B cell (primary cell): ENCODE data around the gene TAGLN2. TPM values are rescaled to one million over a fixed set of nuclear protein-coding genes. Genes with fewer than 3 reads are reported as not detected.

Experiments used
- ATAC-seq: fragments of 200-7000 bp; cut with Tn5 transposase; one replicate; pipeline ENCODE4 v1.10.0; 2021; ENCODE audit warnings: low read depth, mild to moderate bottlenecking, moderate number of reproducible peaks, moderate library complexity
- CTCF ChIA-PET: fragments of 350-600 bp; sonication (Branson Sonifier 250); formaldehyde crosslinking; loops from one replicate; lab custom pipeline; 2021; ENCODE audit warnings: antibody characterized with exemption, inconsistent platforms; lab: Charles Lee
- POLR2A ChIA-PET: fragments of 350-600 bp; sonication (Branson Sonifier 250); formaldehyde crosslinking; loops from one replicate; lab custom pipeline; 2021; ENCODE audit warnings: antibody characterized with exemption; lab: Charles Lee
- DNase-seq: peaks from one replicate; pipeline ENCODE4 v3.0.0; 2013
- H2AFZ ChIP-seq: 2 replicates; pipeline ENCODE4 v1.6.1; 2012; ENCODE audit warnings: mild to moderate bottlenecking, low read depth, low read length; ENCODE audit not compliant: insufficient read depth, poor library complexity, severe bottlenecking
- H3K27ac ChIP-seq, 2 donors: 1 replicate in 1 of 2; 2 replicates in 1 of 2; pipeline ENCODE4 v1.5.1; 2012 to 2013; ENCODE audit warnings: low read length in 2 of 2, mild to moderate bottlenecking in 2 of 2, moderate library complexity in 1 of 2
- H3K27me3 ChIP-seq, 4 experiments: fragments of 200-600 bp in 1 of 4; sonication (generic) in 1 of 4; replicated peaks in 1 of 4; 1 replicate in 2 of 4; 2 replicates in 2 of 4; pipeline versions ENCODE4 v1.6.1 to v1.7.0; 2013 to 2016; ENCODE audit warnings: low read length in 3 of 4, mild to moderate bottlenecking in 2 of 4, mixed read lengths in 1 of 4, moderate library complexity in 1 of 4; ENCODE audit not compliant: insufficient read depth in 4 of 4, control insufficient read depth in 3 of 4; ENCODE audit errors: control extremely low read depth in 1 of 4
- H3K36me3 ChIP-seq, 2 experiments: replicated peaks in 1 of 2; 1 replicate in 1 of 2; 2 replicates in 1 of 2; pipeline versions ENCODE4 v1.6.1 to v1.7.1; 2013; ENCODE audit warnings: low read length in 1 of 2; ENCODE audit not compliant: insufficient read depth in 2 of 2, control insufficient read depth in 1 of 2; ENCODE audit errors: control extremely low read depth in 1 of 2, extremely low read depth in 1 of 2
- H3K4me1 ChIP-seq, 2 donors: fragments of 200-600 bp in 1 of 2; sonication (generic) in 1 of 2; 1 replicate in 1 of 2; 2 replicates in 1 of 2; pipeline versions ENCODE4 v1.5.1 to v1.6.1; 2013 to 2017; ENCODE audit warnings: low read length in 2 of 2; ENCODE audit not compliant: control insufficient read depth in 2 of 2, insufficient read depth in 2 of 2
- H3K4me2 ChIP-seq: replicated peaks from 2 replicates; pipeline ENCODE3; 2012; ENCODE audit warnings: mild to moderate bottlenecking, low read depth, low read length; ENCODE audit not compliant: poor library complexity, severe bottlenecking
- H3K4me3 ChIP-seq, 5 experiments: fragments of 200-600 bp in 1 of 5; sonication (generic) in 1 of 5; 1 replicate in 3 of 5; 2 replicates in 2 of 5; pipeline versions ENCODE4 v1.5.1 to v1.7.0; 2011 to 2016; ENCODE audit warnings: low read length in 4 of 5, mild to moderate bottlenecking in 4 of 5, low read depth in 2 of 5, control low read depth in 1 of 5, moderate library complexity in 1 of 5; ENCODE audit not compliant: insufficient read depth in 1 of 5; ENCODE audit errors: control extremely low read depth in 1 of 5, extremely low read depth in 1 of 5
- H3K79me2 ChIP-seq: fragments of 200-600 bp; sonication (generic); one replicate; pipeline ENCODE4 v1.6.0; 2016; ENCODE audit warnings: low read length; ENCODE audit not compliant: control insufficient read depth, insufficient read depth
- H3K9ac ChIP-seq: fragments of 200-600 bp; sonication (generic); 2 replicates; pipeline ENCODE4 v1.6.1; 2017; ENCODE audit warnings: mild to moderate bottlenecking, low read length, moderate library complexity
- H3K9me3 ChIP-seq, 3 donors: one replicate each; pipeline versions ENCODE4 v1.6.1 to v1.7.1; 2013; ENCODE audit warnings: low read length in 2 of 3; ENCODE audit not compliant: control insufficient read depth in 2 of 3, insufficient read depth in 1 of 3; ENCODE audit errors: control extremely low read depth in 1 of 3
- H4K20me1 ChIP-seq: 2 replicates; pipeline ENCODE4 v1.6.0; 2012; ENCODE audit warnings: mild to moderate bottlenecking, low read length; ENCODE audit not compliant: insufficient read depth, control insufficient read depth, poor library complexity, severe bottlenecking
- H3K27ac Mint-ChIP-seq: one replicate; pipeline ENCODE4 v1.8.0; 2021; ENCODE audit warnings: mixed read lengths
- H3K27me3 Mint-ChIP-seq: one replicate; pipeline ENCODE4 v1.8.0; 2021; ENCODE audit warnings: mixed read lengths
- H3K4me1 Mint-ChIP-seq: one replicate; pipeline ENCODE4 v1.8.0; 2021; ENCODE audit warnings: mixed read lengths
- H3K4me3 Mint-ChIP-seq: one replicate; pipeline ENCODE4 v1.8.0; 2021; ENCODE audit warnings: mixed read lengths
- H3K9me3 Mint-ChIP-seq: one replicate; pipeline ENCODE4 v1.8.0; 2022; ENCODE audit warnings: mixed read lengths; ENCODE audit not compliant: insufficient read depth
- EZH2 ChIP-seq: IDR thresholded peaks from 2 replicates; pipeline ENCODE4 v1.6.1; 2012; ENCODE audit warnings: borderline replicate concordance, low read depth, mild to moderate bottlenecking, moderate library complexity, low read length; ENCODE audit not compliant: insufficient read depth, poor library complexity, severe bottlenecking
- WGBS: methylation state at CpG from one replicate; pipeline ENCODE4 v1.1.5; 2013; ENCODE audit warnings: missing lambda C conversion rate; ENCODE audit not compliant: insufficient coverage; 5-methylcytosine and 5-hydroxymethylcytosine counted together
- intact Hi-C: fragments of 100-400 bp; cut with micrococcal nuclease; formaldehyde crosslinking; loops from one replicate; pipeline ENCODE4 v1.10.0; 2022
- polyA plus RNA-seq: library from polyadenylated mRNA; depleted of rRNA; stranded (reverse); fragments of >200 nt; gene quantifications from 2 replicates; pipeline ENCODE4 v1.2.3, GENCODE V29; 2012
- total RNA-seq, 2 donors: library from RNA; stranded (reverse); fragments of 120-200 nt in 1 of 2; gene quantifications; 1 replicate in 1 of 2; 2 replicates in 1 of 2; pipeline versions ENCODE4 v1.2.3 to v1.2.4, GENCODE V29; 2013 to 2022
- TF ChIP-seq, protein P1 (sequence below): fragments of 200-600 bp; IDR thresholded peaks from one replicate; pipeline ENCODE4 v1.8.0; 2022; ENCODE audit warnings: antibody characterized with exemption, mild to moderate bottlenecking

The TAGLN2 gene
- total and polyA plus RNA-seq, 2 donors (not counting 1 experiment from before 2014, with no cell fraction given) = 342 to 721 TPM

DNA sequence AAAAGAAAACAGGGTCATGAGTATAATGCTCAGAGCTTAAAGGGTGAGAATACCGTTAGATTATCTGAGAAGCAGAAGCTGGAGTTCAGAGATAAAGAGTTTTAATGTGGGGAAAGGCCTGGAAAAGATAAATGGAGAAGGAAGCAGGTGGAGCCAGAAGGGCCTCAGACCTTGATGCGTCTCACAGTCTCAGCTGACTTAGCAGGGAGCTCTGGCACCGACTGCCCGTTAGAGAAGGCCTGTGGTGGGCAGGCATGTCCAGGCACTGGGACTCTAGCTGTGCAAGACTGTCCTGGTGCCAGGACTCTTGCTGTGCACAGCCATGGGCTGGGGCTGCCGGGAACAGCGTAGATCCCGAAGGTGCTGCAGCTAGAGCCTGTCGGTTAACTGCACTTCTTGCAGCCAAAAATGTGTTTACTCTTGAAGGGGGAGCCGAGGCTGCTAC lies 32.5 kb upstream of the TAGLN2 start:
- H3K27me3 ChIP-seq = peaks cover 0 to 14% (median 3%) of the 10 kb centered on the region in 4 experiments
- TF ChIP-seq EZH2 = no peak
- TF ChIP-seq, protein P1, sequence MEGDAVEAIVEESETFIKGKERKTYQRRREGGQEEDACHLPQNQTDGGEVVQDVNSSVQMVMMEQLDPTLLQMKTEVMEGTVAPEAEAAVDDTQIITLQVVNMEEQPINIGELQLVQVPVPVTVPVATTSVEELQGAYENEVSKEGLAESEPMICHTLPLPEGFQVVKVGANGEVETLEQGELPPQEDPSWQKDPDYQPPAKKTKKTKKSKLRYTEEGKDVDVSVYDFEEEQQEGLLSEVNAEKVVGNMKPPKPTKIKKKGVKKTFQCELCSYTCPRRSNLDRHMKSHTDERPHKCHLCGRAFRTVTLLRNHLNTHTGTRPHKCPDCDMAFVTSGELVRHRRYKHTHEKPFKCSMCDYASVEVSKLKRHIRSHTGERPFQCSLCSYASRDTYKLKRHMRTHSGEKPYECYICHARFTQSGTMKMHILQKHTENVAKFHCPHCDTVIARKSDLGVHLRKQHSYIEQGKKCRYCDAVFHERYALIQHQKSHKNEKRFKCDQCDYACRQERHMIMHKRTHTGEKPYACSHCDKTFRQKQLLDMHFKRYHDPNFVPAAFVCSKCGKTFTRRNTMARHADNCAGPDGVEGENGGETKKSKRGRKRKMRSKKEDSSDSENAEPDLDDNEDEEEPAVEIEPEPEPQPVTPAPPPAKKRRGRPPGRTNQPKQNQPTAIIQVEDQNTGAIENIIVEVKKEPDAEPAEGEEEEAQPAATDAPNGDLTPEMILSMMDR = no peak
- intact Hi-C loops = no loop called here
- DNase-seq = no peak
- H3K4me2 ChIP-seq = no peak overlapping the region
- ChIA-PET CTCF (interaction anchor here (1.2 to 1.3 kb wide), 2 partner anchors 12 to 50 kb away, joined by 4 read pairs; no protein-coding TSS in a partner anchor), POLR2A (interaction anchor here (0.6 kb wide), 1 partner anchor 1814 kb away, joined by 3 read pairs; no protein-coding TSS in a partner anchor)
- H3K4me1 ChIP-seq = no peaks in the 10 kb centered on the region
- no peak overlapping the region for H3K9ac ChIP-seq
- no peaks in the 10 kb centered on the region for H3K36me3 ChIP-seq
- no peaks in the 10 kb centered on the region for H3K4me1 Mint-ChIP-seq
- peaks cover 31% of the 10 kb centered on the region for H3K27me3 Mint-ChIP-seq
- no peaks in the 10 kb centered on the region for H3K79me2 ChIP-seq
- H3K4me3 ChIP-seq = no peak overlapping the region
- no peak overlapping the region for H2AFZ ChIP-seq
- no peaks in the 10 kb centered on the region for H3K9me3 ChIP-seq
- no peak for ATAC-seq
- no peak overlapping the region for H3K27ac ChIP-seq
- H3K9me3 Mint-ChIP-seq = no peaks in the 10 kb centered on the region
- H3K4me3 Mint-ChIP-seq = no peak overlapping the region
- WGBS = 69% methylated on average over 7 of the region's 9 CpGs
- no peak overlapping the region for H3K27ac Mint-ChIP-seq
- H4K20me1 ChIP-seq = no peaks in the 10 kb centered on the region

DNA sequence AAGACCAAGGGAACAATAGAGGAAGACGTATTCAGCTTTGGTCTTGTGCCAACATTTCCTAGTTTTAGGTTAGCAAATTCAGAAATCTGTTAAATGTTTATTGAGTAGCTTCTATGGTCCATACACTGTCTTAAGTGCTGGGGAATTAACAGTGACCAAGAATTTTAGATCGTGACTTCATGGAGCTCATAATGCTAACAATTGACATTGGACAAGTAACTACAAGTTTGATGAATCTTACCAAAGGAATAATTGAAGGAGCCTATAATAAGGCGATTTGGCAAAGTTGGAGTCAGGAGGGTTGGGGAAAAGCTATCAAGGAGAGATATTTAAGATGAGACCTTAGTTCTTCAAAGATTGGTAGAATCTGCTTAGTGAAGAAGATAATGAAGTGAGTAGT lies 30.1 kb upstream of the TAGLN2 start:
- ATAC-seq (no peak), DNase-seq (no peak)
- Mint-ChIP-seq H3K27me3 (peaks cover 40% of the 10 kb centered on the region), H3K4me3 (no peak overlapping the region), H3K27ac (no peak overlapping the region), H3K9me3 (no peaks in the 10 kb centered on the region), H3K4me1 (no peaks in the 10 kb centered on the region)
- no peaks in the 10 kb centered on the region for H3K9me3 ChIP-seq
- H3K36me3 ChIP-seq = no peaks in the 10 kb centered on the region
- H3K27me3 ChIP-seq = peaks cover 0 to 21% (median 6%) of the 10 kb centered on the region in 4 experiments
- H3K4me3 ChIP-seq = no peak overlapping the region
- H4K20me1 ChIP-seq = no peaks in the 10 kb centered on the region
- H3K4me2 ChIP-seq = no peak overlapping the region
- intact Hi-C loops = no loop called here
- no peak overlapping the region for H3K9ac ChIP-seq
- WGBS = 90% methylated on average over 2 of the region's 3 CpGs
- H2AFZ ChIP-seq = no peak overlapping the region
- no peak overlapping the region for H3K27ac ChIP-seq
- no peaks in the 10 kb centered on the region for H3K4me1 ChIP-seq
- POLR2A ChIA-PET = interaction anchor here (0.7 kb wide), 1 partner anchor 19 kb away, joined by 4 read pairs; no protein-coding TSS in a partner anchor
- no peaks in the 10 kb centered on the region for H3K79me2 ChIP-seq
- TF ChIP-seq, protein P1 = no peak
- TF ChIP-seq EZH2 = no peak
- CTCF ChIA-PET = interaction anchor here (0.7 to 1.7 kb wide), 3 partner anchors 8 to 17 kb away, joined by 3 to 4 read pairs (median 4); partner anchors contain the start of gene IGSF9
